Loucy (cell line): ENCODE results near the gene AP5B1.

ENCODE experiments used
- EZH2phosphoT487 ChIP-seq: fragments of 200-600 bp; IDR thresholded peaks from 2 replicates; pipeline ENCODE4 v1.6.1; 2018; ENCODE audit warnings: antibody characterized with exemption, mild to moderate bottlenecking, moderate library complexity, borderline replicate concordance
- TF ChIP-seq, protein P1 (sequence below): fragments of 200-600 bp; sonication (generic); conservative IDR thresholded peaks from 2 replicates; pipeline ENCODE4 v1.5.1; 2014; ENCODE audit warnings: mild to moderate bottlenecking, antibody characterized with exemption, low read length

DNA sequence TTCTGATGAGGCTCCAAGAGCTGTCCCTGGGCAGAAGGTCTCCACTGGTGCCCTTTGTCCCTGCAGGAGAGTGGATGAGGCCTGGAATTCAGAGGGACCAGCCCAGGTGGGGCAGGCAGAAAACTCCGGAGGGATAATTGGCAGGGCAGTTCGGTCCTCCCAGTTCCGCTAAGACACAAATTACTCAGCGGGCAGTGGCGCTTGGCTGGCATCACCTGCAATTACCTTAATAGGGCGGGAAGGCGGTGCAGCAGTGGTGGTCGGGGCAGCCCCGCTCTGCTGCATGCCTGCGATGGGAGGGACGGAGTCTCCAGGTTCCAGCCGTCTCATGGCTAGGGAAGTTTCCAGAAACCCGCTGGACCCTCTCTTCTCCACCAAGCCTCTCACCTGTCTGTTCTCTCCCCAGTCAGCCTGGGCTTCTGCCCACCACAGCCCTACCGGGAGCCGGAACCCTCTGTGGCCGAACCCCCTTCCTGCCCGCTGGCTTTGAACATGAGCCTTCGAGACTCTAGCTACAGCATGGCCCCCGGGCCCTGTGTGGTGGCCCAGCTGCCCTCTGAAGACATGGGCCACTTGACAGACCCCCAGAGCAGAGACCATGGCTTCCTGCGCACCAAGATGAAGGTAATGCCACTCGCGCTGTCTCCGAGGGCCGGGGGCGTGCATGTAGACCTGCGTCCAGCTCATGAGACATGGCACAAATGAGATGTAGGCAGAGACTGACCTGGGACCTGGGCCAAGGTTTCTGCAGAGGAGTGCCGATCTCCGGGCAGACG lies 13.0 kb upstream of the AP5B1 start:
- TF ChIP-seq, protein P1, sequence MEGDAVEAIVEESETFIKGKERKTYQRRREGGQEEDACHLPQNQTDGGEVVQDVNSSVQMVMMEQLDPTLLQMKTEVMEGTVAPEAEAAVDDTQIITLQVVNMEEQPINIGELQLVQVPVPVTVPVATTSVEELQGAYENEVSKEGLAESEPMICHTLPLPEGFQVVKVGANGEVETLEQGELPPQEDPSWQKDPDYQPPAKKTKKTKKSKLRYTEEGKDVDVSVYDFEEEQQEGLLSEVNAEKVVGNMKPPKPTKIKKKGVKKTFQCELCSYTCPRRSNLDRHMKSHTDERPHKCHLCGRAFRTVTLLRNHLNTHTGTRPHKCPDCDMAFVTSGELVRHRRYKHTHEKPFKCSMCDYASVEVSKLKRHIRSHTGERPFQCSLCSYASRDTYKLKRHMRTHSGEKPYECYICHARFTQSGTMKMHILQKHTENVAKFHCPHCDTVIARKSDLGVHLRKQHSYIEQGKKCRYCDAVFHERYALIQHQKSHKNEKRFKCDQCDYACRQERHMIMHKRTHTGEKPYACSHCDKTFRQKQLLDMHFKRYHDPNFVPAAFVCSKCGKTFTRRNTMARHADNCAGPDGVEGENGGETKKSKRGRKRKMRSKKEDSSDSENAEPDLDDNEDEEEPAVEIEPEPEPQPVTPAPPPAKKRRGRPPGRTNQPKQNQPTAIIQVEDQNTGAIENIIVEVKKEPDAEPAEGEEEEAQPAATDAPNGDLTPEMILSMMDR = no peak
- TF ChIP-seq EZH2phosphoT487 = no peak
